ENCODE measurements around the gene TRMT112. TPM values are rescaled to one million over a fixed set of nuclear protein-coding genes. Genes with fewer than 3 reads are reported as not detected.

The TRMT112 gene
- total RNA-seq, 1 experiment from 2014 or later: 328 TPM

GRCh38 chr11:64284048-64284961, 33.1 kb downstream of the TRMT112 start, which contains the start of gene BAD:
TSS of gene BAD (minus strand) at chr11:64284665. CDS start at chr11:64284368, 297 bp downstream.
- Histone ChIP-seq H3K27me3 (ENCODE audit: insufficient read depth, low read length) (no peaks in the 10 kb centered on the region), H3K9ac (ENCODE audit: low read length) (peak within 1 kb of the TSS; percentile 85), H2AFZ (ENCODE audit: low read depth, low read length, poor library complexity, severe bottlenecking) (no peak within 1 kb of the TSS), H3K4me1 (ENCODE audit: control insufficient read depth in 1 of 2, insufficient read depth in 2 of 2, low read length in 2 of 2) (peaks cover 14 to 27% of the 10 kb centered on the region in 2 experiments), H3K9me3 (ENCODE audit: control insufficient read depth in 1 of 2, insufficient read depth in 1 of 2, low read depth in 1 of 2, low read length in 2 of 2) (no peaks in the 10 kb centered on the region), H4K20me1 (ENCODE audit: insufficient read depth) (no peaks in the 10 kb centered on the region), H3K4me2 (ENCODE audit: low read length) (peak within 1 kb of the TSS; percentile 96), H3K79me2 (ENCODE audit: insufficient read depth, low read length) (no peaks in the 10 kb centered on the region), H3K36me3 (ENCODE audit: control insufficient read depth in 1 of 2, insufficient read depth in 2 of 2, low read length in 2 of 2) (no peaks in the 10 kb centered on the region; a peak in 1 of 4 replicates), H3K9me2 (ENCODE audit: insufficient read depth) (no peaks in the 10 kb centered on the region), H3K27ac (ENCODE audit: low read depth, low read length) (peak within 1 kb of the TSS; percentile 83), H3K4me3 (replicated peaks in 1 of 2; ENCODE audit: low read depth in 1 of 2, low read length in 2 of 2) (peak within 1 kb of the TSS; percentile 77 to 80)
- TF ChIP-seq TCF7L2 (IDR thresholded peaks at IDR 0.05; ENCODE audit: borderline replicate concordance, extremely low read depth, insufficient read depth, insufficient read length) (no peak), POLR2AphosphoS5 (IDR thresholded peaks at IDR 0.05; ENCODE audit: low read depth, low read length) (peak; percentile 76), EZH2phosphoT487 (IDR thresholded peaks at IDR 0.05; ENCODE audit: borderline replicate concordance) (no peak), ZFX (IDR thresholded peaks at IDR 0.05) (peak; percentile 70), MAX (IDR thresholded peaks at IDR 0.05) (0 out of 2 replicates have a peak, but pooled peaks have one; percentile 7), FOSL1 (IDR thresholded peaks at IDR 0.05; ENCODE audit: low read depth) (no peak), SP1 (IDR thresholded peaks at IDR 0.05; ENCODE audit: low read depth) (peak; percentile 76; the same call in 1 of the 2 replicates), YY1 (IDR thresholded peaks at IDR 0.05; ENCODE audit: extremely low read depth, insufficient replicate concordance, low read depth, low read length) (no peak), RAD21 (IDR thresholded peaks at IDR 0.05; ENCODE audit: low read depth) (no peak), ZNF274 (IDR thresholded peaks at IDR 0.05; ENCODE audit: low read depth, low read length) (no peak), POLR2A (IDR thresholded peaks at IDR 0.05; ENCODE audit: borderline replicate concordance, extremely low read depth, insufficient read depth, insufficient read length) (peak; percentile 23)
- ATAC-seq: peak; percentile 87
- peak; percentile 82 for DNase-seq (ENCODE audit: low read depth, low spot score)
- RAD21 ChIA-PET (ENCODE audit: low non-redundant PET in 1 of 2, low total read pairs in 2 of 2, uncharacterized antibody in 2 of 2, unreplicated experiment in 2 of 2): interaction anchor here in 1 of 2 experiments (0.8 kb wide), 1 partner anchor 13 kb away, joined by 5 read pairs; no protein-coding TSS in a partner anchor
- BruUV-seq (replicated peaks): TSS peak; percentile 72
- POLR2A ChIA-PET: interaction anchor here (1.3 to 1.7 kb wide), 4 partner anchors 14 to 58 kb away, joined by 3 to 5 read pairs (median 4); partner anchors contain the start of gene NUDT22
- intact Hi-C loops (cut with micrococcal nuclease): loop anchor here (1.0 kb wide), 1 partner anchor 42 kb away; no protein-coding TSS in a partner anchor
- CTCF ChIA-PET: interaction anchor here (0.9 to 4.3 kb wide), 5 partner anchors 16 to 47 kb away, joined by 3 to 22 read pairs (median 3); partner anchors contain the start of genes ESRRA, PRDX5 and TRMT112

All from HCT116 (cell line).